ENCODE results near the gene CELF5. TPM values are rescaled to one million over a fixed set of nuclear protein-coding genes. Genes with fewer than 3 reads are reported as not detected.
A peak's percentile ranks its signal among the peaks of the same experiment; 100 is the strongest.

The CELF5 gene
- total and polyA plus RNA-seq, 2 experiments from 2014 or later = 5.6 to 10.6 TPM

DNA sequence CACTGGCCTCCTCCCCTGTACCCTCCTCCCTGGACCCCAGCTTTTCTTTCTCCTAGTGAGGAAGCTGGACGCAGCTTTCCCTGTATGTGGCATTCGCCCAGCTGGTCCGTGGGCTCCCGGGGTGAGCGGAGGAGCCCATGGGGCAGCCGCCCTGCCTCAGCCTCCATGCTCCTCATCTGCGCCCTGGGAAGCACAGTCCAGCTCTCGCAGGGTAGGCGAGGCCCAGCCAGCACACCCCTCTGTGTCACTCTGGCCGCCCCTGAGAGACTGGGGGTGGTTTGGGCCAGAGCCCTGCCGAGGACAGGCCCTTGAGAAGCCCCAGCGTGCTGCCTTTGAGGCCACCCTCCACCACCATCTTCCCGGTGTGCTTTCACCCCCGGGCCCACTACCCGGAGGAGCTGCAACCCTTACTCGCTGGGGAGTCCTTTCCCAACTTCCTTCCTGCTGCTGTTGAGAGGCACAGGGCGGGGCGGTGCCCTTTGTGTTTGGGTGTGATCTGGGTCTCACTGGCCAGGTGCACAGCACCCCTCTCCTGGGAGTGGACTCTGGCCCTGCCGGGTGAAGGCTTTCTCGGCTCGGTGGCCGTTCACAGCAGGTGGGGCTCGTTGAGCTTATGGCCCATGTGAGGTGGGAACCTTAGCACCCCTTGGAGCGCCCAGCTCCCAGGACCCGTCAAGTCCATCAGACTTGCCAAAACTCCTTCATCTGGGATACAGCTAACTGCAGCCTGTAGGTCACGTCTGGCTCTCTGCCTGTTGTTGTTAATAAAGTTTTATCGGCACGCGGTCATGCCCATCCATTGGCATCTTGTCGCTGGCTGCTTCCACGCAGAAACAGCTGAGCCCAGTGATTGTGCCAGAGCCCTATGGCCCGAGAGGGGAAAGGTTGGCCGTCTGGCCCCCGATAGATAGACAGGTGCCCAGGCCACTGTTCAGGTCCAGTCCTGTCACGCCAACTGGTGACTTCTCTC is 35.5 kb upstream of the CELF5 start (continued):
- TF ChIP-seq EZH2phosphoT487 (IDR thresholded peaks at IDR 0.05; ENCODE audit: unreplicated experiment) = no peak
- TF ChIP-seq NANOG (IDR thresholded peaks at IDR 0.05; ENCODE audit: borderline replicate concordance) = no peak
- TF ChIP-seq, protein P1, sequence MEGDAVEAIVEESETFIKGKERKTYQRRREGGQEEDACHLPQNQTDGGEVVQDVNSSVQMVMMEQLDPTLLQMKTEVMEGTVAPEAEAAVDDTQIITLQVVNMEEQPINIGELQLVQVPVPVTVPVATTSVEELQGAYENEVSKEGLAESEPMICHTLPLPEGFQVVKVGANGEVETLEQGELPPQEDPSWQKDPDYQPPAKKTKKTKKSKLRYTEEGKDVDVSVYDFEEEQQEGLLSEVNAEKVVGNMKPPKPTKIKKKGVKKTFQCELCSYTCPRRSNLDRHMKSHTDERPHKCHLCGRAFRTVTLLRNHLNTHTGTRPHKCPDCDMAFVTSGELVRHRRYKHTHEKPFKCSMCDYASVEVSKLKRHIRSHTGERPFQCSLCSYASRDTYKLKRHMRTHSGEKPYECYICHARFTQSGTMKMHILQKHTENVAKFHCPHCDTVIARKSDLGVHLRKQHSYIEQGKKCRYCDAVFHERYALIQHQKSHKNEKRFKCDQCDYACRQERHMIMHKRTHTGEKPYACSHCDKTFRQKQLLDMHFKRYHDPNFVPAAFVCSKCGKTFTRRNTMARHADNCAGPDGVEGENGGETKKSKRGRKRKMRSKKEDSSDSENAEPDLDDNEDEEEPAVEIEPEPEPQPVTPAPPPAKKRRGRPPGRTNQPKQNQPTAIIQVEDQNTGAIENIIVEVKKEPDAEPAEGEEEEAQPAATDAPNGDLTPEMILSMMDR (conservative IDR thresholded peaks at IDR 0.05; ENCODE audit: low read depth in 2 of 2) = no peak
- no peak for TF ChIP-seq EZH2 (IDR thresholded peaks at IDR 0.05; ENCODE audit: low read depth, unreplicated experiment)
- TF ChIP-seq STAT1 (IDR thresholded peaks at IDR 0.05; ENCODE audit: unreplicated experiment) = no peak
- TF ChIP-seq, protein P2, sequence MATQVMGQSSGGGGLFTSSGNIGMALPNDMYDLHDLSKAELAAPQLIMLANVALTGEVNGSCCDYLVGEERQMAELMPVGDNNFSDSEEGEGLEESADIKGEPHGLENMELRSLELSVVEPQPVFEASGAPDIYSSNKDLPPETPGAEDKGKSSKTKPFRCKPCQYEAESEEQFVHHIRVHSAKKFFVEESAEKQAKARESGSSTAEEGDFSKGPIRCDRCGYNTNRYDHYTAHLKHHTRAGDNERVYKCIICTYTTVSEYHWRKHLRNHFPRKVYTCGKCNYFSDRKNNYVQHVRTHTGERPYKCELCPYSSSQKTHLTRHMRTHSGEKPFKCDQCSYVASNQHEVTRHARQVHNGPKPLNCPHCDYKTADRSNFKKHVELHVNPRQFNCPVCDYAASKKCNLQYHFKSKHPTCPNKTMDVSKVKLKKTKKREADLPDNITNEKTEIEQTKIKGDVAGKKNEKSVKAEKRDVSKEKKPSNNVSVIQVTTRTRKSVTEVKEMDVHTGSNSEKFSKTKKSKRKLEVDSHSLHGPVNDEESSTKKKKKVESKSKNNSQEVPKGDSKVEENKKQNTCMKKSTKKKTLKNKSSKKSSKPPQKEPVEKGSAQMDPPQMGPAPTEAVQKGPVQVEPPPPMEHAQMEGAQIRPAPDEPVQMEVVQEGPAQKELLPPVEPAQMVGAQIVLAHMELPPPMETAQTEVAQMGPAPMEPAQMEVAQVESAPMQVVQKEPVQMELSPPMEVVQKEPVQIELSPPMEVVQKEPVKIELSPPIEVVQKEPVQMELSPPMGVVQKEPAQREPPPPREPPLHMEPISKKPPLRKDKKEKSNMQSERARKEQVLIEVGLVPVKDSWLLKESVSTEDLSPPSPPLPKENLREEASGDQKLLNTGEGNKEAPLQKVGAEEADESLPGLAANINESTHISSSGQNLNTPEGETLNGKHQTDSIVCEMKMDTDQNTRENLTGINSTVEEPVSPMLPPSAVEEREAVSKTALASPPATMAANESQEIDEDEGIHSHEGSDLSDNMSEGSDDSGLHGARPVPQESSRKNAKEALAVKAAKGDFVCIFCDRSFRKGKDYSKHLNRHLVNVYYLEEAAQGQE (IDR thresholded peaks at IDR 0.05; ENCODE audit: unreplicated experiment) = no peak
- TF ChIP-seq JUNB (IDR thresholded peaks at IDR 0.05; ENCODE audit: unreplicated experiment) = no peak

DNA sequence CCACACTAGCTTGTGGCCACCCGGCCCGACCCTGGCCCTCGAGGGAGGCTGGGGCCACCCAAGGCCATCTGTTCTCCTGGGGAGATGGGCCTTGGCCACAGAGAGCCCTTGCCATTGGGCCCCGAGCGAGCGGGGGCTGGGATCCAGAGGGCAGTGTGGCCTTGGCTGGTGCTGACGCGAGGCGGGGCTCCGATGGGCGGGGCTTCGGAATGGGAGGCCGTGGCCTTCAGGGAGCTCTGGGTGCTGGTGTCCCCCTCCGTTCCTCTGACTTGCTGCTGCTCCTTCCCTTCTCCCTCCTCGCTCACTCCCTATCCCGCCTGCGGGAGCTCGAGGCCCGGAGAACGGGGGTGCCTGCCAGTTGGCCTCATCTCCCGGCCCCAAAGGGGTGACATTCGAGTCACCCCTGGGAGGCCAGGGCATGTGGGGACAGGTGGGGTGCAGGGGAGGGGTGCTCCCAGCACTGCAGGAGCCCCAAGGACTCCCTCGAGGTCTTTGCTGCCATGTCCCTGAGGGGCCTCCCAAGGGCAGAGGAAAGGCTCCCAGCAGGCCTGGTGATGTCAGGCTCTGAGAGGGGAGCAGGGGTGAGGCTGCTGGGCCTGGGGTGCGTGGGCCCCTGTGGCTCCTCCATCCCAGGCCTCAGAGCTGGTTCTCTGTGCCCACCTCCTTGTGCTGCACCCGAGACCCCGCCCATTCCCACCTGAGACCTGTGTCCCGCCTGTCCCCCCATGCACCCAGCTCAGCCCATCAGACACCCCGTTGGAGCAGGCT is 34.6 kb upstream of the CELF5 start:
- H3K4me1 ChIP-seq (ENCODE audit: insufficient read depth) = peaks cover 6% of the 10 kb centered on the region; the same call in 1 of the 2 replicates
- peak; percentile 57 for DNase-seq (ENCODE audit: low spot score)
- H3K4me2 ChIP-seq = peak overlapping the region; percentile 32; the same call in 1 of the 2 replicates
- no peaks in the 10 kb centered on the region for H3K27me3 ChIP-seq (ENCODE audit: insufficient read depth)
- no peaks in the 10 kb centered on the region; the same call in 2 of the 3 replicates for H3K9me3 Mint-ChIP-seq
- no peak overlapping the region for H3K27ac ChIP-seq (ENCODE audit: low read depth)
- H3K27ac Mint-ChIP-seq = no peak overlapping the region
- peaks cover 15% of the 10 kb centered on the region for H3K36me3 Mint-ChIP-seq (ENCODE audit: low read depth)
- H3F3A ChIP-seq (replicated peaks; ENCODE audit: low read depth) = no peaks in the 10 kb centered on the region
- no peaks in the 10 kb centered on the region for H3K9me2 ChIP-seq (ENCODE audit: insufficient read depth)
- peak; percentile 12 for ATAC-seq
- H2AFZ ChIP-seq = no peak overlapping the region
- H3K4me1 Mint-ChIP-seq = peaks cover 22% of the 10 kb centered on the region
- H3K79me2 ChIP-seq (replicated peaks; ENCODE audit: insufficient read depth) = peaks cover 68% of the 10 kb centered on the region
- peaks cover 16% of the 10 kb centered on the region for H4K20me1 ChIP-seq (replicated peaks; ENCODE audit: insufficient read depth)
- H3K4me3 ChIP-seq = no peak overlapping the region
- H3K4me3 Mint-ChIP-seq = no peak overlapping the region
- H3K27me3 Mint-ChIP-seq (ENCODE audit: insufficient read depth, low read depth, poor library complexity) = peaks cover 15% of the 10 kb centered on the region
- H3K36me3 ChIP-seq (ENCODE audit: insufficient read depth) = no peaks in the 10 kb centered on the region; the same call in 1 of the 2 replicates
- TF ChIP-seq, protein P3, sequence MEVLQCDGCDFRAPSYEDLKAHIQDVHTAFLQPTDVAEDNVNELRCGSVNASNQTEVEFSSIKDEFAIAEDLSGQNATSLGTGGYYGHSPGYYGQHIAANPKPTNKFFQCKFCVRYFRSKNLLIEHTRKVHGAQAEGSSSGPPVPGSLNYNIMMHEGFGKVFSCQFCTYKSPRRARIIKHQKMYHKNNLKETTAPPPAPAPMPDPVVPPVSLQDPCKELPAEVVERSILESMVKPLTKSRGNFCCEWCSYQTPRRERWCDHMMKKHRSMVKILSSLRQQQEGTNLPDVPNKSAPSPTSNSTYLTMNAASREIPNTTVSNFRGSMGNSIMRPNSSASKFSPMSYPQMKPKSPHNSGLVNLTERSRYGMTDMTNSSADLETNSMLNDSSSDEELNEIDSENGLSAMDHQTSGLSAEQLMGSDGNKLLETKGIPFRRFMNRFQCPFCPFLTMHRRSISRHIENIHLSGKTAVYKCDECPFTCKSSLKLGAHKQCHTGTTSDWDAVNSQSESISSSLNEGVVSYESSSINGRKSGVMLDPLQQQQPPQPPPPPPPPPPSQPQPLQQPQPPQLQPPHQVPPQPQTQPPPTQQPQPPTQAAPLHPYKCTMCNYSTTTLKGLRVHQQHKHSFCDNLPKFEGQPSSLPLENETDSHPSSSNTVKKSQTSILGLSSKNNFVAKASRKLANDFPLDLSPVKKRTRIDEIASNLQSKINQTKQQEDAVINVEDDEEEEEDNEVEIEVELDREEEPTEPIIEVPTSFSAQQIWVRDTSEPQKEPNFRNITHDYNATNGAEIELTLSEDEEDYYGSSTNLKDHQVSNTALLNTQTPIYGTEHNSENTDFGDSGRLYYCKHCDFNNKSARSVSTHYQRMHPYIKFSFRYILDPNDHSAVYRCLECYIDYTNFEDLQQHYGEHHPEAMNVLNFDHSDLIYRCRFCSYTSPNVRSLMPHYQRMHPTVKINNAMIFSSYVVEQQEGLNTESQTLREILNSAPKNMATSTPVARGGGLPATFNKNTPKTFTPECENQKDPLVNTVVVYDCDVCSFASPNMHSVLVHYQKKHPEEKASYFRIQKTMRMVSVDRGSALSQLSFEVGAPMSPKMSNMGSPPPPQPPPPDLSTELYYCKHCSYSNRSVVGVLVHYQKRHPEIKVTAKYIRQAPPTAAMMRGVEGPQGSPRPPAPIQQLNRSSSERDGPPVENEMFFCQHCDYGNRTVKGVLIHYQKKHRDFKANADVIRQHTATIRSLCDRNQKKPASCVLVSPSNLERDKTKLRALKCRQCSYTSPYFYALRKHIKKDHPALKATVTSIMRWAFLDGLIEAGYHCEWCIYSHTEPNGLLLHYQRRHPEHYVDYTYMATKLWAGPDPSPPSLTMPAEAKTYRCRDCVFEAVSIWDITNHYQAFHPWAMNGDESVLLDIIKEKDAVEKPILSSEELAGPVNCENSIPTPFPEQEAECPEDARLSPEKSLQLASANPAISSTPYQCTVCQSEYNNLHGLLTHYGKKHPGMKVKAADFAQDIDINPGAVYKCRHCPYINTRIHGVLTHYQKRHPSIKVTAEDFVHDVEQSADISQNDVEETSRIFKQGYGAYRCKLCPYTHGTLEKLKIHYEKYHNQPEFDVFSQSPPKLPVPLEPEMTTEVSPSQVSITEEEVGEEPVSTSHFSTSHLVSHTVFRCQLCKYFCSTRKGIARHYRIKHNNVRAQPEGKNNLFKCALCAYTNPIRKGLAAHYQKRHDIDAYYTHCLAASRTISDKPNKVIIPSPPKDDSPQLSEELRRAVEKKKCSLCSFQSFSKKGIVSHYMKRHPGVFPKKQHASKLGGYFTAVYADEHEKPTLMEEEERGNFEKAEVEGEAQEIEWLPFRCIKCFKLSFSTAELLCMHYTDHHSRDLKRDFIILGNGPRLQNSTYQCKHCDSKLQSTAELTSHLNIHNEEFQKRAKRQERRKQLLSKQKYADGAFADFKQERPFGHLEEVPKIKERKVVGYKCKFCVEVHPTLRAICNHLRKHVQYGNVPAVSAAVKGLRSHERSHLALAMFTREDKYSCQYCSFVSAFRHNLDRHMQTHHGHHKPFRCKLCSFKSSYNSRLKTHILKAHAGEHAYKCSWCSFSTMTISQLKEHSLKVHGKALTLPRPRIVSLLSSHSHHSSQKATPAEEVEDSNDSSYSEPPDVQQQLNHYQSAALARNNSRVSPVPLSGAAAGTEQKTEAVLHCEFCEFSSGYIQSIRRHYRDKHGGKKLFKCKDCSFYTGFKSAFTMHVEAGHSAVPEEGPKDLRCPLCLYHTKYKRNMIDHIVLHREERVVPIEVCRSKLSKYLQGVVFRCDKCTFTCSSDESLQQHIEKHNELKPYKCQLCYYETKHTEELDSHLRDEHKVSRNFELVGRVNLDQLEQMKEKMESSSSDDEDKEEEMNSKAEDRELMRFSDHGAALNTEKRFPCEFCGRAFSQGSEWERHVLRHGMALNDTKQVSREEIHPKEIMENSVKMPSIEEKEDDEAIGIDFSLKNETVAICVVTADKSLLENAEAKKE (CRISPR knock-in tag; IDR thresholded peaks at IDR 0.05) = no peak

All from GM23338 (cell line).